Endothelial cell of umbilical vein (primary cell): ENCODE measurements around the gene PERM1. TPM values are rescaled to one million over a fixed set of nuclear protein-coding genes. Genes with fewer than 3 reads are reported as not detected.
A peak's percentile ranks its signal among the peaks of the same experiment; 100 is the strongest.
"Not testable (repeated sequence)": the region's sequence is repeated elsewhere in the genome, so short reads cannot be mapped to it uniquely, and the experiment has no call there.

Experiments used
- Bru-seq: library from RNA; stranded (reverse); fragments of 400-500 nt; gene quantifications from one replicate; lab custom pipeline; 2021; lab: Mats Ljungman, UMichigan
- BruChase-seq, 2 experiments: library from RNA; stranded (reverse); fragments of 400-500 nt; gene quantifications; one replicate each; lab custom pipeline; 2021; lab: Mats Ljungman, UMichigan
- BruUV-seq: library from RNA; stranded (reverse); fragments of 400-500 nt; replicated peaks from 2 replicates; lab custom pipeline; 2021; lab: Mats Ljungman, UMichigan
- CTCF ChIA-PET: fragments of 300-600, 350-600 bp; sonication (Branson Sonifier 250); formaldehyde crosslinking; loops from one replicate; lab custom pipeline; 2021; ENCODE audit warnings: antibody characterized with exemption, inconsistent platforms; lab: Charles Lee
- POLR2A ChIA-PET: fragments of 300-600, 350-600 bp; sonication (Branson Sonifier 250); formaldehyde crosslinking; loops from one replicate; lab custom pipeline; 2021; ENCODE audit warnings: antibody characterized with exemption, inconsistent platforms; lab: Charles Lee
- DNase-seq: peaks from one replicate; pipeline ENCODE4 v3.0.0-alpha.2; 2011; ENCODE audit warnings: low read depth, low spot score
- FAIRE-seq: peaks from 2 replicates; lab custom pipeline; 2011; peaks lifted over from hg19 to GRCh38; lab: Jason Lieb, UNC
- H2AFZ ChIP-seq: 2 replicates; pipeline ENCODE4 v1.6.0; 2012; ENCODE audit warnings: low read depth, low read length, control low read depth, inconsistent platforms
- H3K27ac ChIP-seq: 2 replicates; pipeline ENCODE4 v1.5.1; 2011; ENCODE audit warnings: low read depth, mild to moderate bottlenecking, control low read depth, low read length, moderate library complexity; ENCODE audit not compliant: insufficient read depth
- H3K27me3 ChIP-seq, 2 experiments: 2 replicates each; pipeline versions ENCODE4 v1.6.0 to v1.6.1; 2011; ENCODE audit warnings: low read length in 2 of 2, mixed read lengths in 1 of 2; ENCODE audit not compliant: control insufficient read depth in 2 of 2, insufficient read depth in 2 of 2
- H3K36me3 ChIP-seq, 2 experiments: 2 replicates in 1 of 2; 3 replicates in 1 of 2; pipeline ENCODE4 v1.5.1; 2011; ENCODE audit warnings: low read length in 2 of 2, mild to moderate bottlenecking in 1 of 2, moderate library complexity in 1 of 2; ENCODE audit not compliant: control insufficient read depth in 2 of 2, insufficient read depth in 2 of 2; ENCODE audit errors: extremely low read depth in 1 of 2
- H3K4me1 ChIP-seq: 3 replicates; pipeline ENCODE4 v1.5.1; 2011; ENCODE audit warnings: mild to moderate bottlenecking, low read length; ENCODE audit not compliant: control insufficient read depth, insufficient read depth; ENCODE audit errors: extremely low read depth
- H3K4me2 ChIP-seq: 2 replicates; pipeline ENCODE4 v1.6.1; 2011; ENCODE audit warnings: low read length, control low read depth, mixed read lengths; ENCODE audit not compliant: insufficient read depth
- H3K4me3 ChIP-seq, 3 experiments: fragments of 200-600 bp in 1 of 3; sonication (generic), shearing (Covaris generic) in 1 of 3; replicated peaks in 1 of 3; 2 replicates each; pipeline ENCODE4 v1.5.1; 2011 to 2016; ENCODE audit warnings: control low read depth in 3 of 3, low read length in 3 of 3, mild to moderate bottlenecking in 2 of 3, inconsistent platforms in 1 of 3, low read depth in 1 of 3, moderate library complexity in 1 of 3; ENCODE audit not compliant: insufficient read depth in 1 of 3
- H3K79me2 ChIP-seq: 2 replicates; pipeline ENCODE4 v1.6.0; 2012; ENCODE audit warnings: low read length, inconsistent platforms; ENCODE audit not compliant: control insufficient read depth, insufficient read depth
- H3K9ac ChIP-seq: replicated peaks from 2 replicates; pipeline ENCODE3; 2011; ENCODE audit warnings: low read length, control low read depth; ENCODE audit not compliant: insufficient read depth; ENCODE audit errors: extremely low read depth
- H3K9me1 ChIP-seq: replicated peaks from 3 replicates; pipeline ENCODE4 v1.6.0; 2011; ENCODE audit warnings: mild to moderate bottlenecking, low read length; ENCODE audit not compliant: control insufficient read depth, insufficient read depth; ENCODE audit errors: extremely low read depth
- H3K9me3 ChIP-seq: replicated peaks from 2 replicates; pipeline ENCODE4 v1.5.1; 2012; ENCODE audit warnings: low read length, inconsistent platforms; ENCODE audit not compliant: control insufficient read depth, insufficient read depth
- H4K20me1 ChIP-seq: replicated peaks from 2 replicates; pipeline ENCODE3; 2011; ENCODE audit warnings: mild to moderate bottlenecking, low read length; ENCODE audit not compliant: control insufficient read depth, insufficient read depth; ENCODE audit errors: extremely low read depth
- EZH2 ChIP-seq: IDR thresholded peaks from 2 replicates; pipeline ENCODE4 v1.6.1; 2012; ENCODE audit warnings: borderline replicate concordance, low read depth, mild to moderate bottlenecking, moderate library complexity, low read length, inconsistent platforms; ENCODE audit not compliant: severe bottlenecking
- MAX ChIP-seq: IDR thresholded peaks from 2 replicates; pipeline ENCODE4 v1.6.1; 2011; ENCODE audit not compliant: insufficient read depth, insufficient read length
- POLR2A ChIP-seq: IDR thresholded peaks from 2 replicates; pipeline ENCODE4 v1.6.1; 2012; ENCODE audit warnings: low read depth, mild to moderate bottlenecking, control low read depth, low read length
- dilution Hi-C: fragments of 300-500 bp; cut with MboI; formaldehyde crosslinking; loops from one replicate; pipeline ENCODE4 v1.15.0; 2019; ENCODE audit warnings: low sequenced_read_pairs; ENCODE audit not compliant: extremely low pct_ligation_motif_present
- intact Hi-C: fragments of 100-400 bp; cut with micrococcal nuclease; formaldehyde crosslinking; loops from one replicate; pipeline ENCODE4 v1.10.0; 2022
- long read RNA-seq: library from polyadenylated mRNA; stranded (forward); transcript quantifications from one replicate; pipeline ENCODE4 v2.0.0, GENCODE V29; 2021
- polyA minus RNA-seq, 3 experiments: library from RNA; depleted of rRNA, polyadenylated mRNA; stranded (reverse); fragments of >200 nt; gene quantifications; 1 replicate in 1 of 3; 2 replicates in 2 of 3; pipeline ENCODE4 v1.2.3, GENCODE V29; 2011
- polyA plus RNA-seq, 4 experiments: library from polyadenylated mRNA; depleted of rRNA in 3 of 4; stranded (reverse) in 3 of 4; unstranded in 1 of 4; fragments of >200 nt; gene quantifications; 2 replicates each; pipeline versions ENCODE4 v1.2.1 to v1.2.3, GENCODE V29; 2011 to 2012; ENCODE audit warnings: missing spikeins in 1 of 4
- total RNA-seq: library from RNA; stranded (reverse); gene quantifications from 2 replicates; pipeline ENCODE4 v1.2.3, GENCODE V29; 2021

The PERM1 gene
- total RNA-seq = not detected in 2 replicates
- polyA plus RNA-seq = not detected in 2 replicates
- polyA plus RNA-seq (2011; cell fraction: cytosol; rRNA removed) = not detected in 2 replicates
- polyA plus RNA-seq (2011; cell fraction: nucleus; rRNA removed) = not detected in 2 replicates
- polyA plus RNA-seq (2012) = 0.46 and 0.52 TPM in 2 replicates
- 0.13 TPM in 1 of 2 replicates, not detected in the other for polyA minus RNA-seq
- not detected for polyA minus RNA-seq (2011; cell fraction: cytosol; rRNA and poly(A)+ RNA removed)
- polyA minus RNA-seq (2011; cell fraction: nucleus; rRNA and poly(A)+ RNA removed) = not detected in 2 replicates
- not detected for Bru-seq, nascent RNA
- percentile 29 among the genes with signal in this experiment for BruChase-seq, experiment 1, labeled RNA remaining after a 6-hour chase
- percentile 14 among the genes with signal in this experiment for BruChase-seq, experiment 2, labeled RNA remaining after a 2-hour chase
- long read RNA-seq = 0 reads

- Histone ChIP-seq H3K27me3 (peaks cover 0 to 2% of the 10 kb centered on the region in 2 experiments), H3K4me2 (no peak within 1 kb of the TSS), H3K4me1 (no peaks in the 10 kb centered on the region), H3K4me3 (no peak within 1 kb of the TSS), H3K79me2 (no peaks in the 10 kb centered on the region), H3K36me3 (no peaks in the 10 kb centered on the region), H2AFZ (no peak within 1 kb of the TSS), H3K27ac (no peak within 1 kb of the TSS), H3K9me3 (no peaks in the 10 kb centered on the region), H3K9me1 (no peaks in the 10 kb centered on the region), H3K9ac (no peak within 1 kb of the TSS), H4K20me1 (no peaks in the 10 kb centered on the region)
- no TSS peak for BruUV-seq
- dilution Hi-C loops = no loop called here
- no peak for TF ChIP-seq EZH2
- TF ChIP-seq MAX = no peak
- TF ChIP-seq POLR2A = no peak
- intact Hi-C loops = no loop called here
- POLR2A ChIA-PET = no interaction called here
- no peak for DNase-seq
- FAIRE-seq = no peak
- CTCF ChIA-PET = interaction anchor here (1.1 to 5.1 kb wide), 9 partner anchors 12 to 309 kb away, joined by 3 to 77 read pairs (median 13); partner anchors contain the start of gene PLEKHN1
Observed at GRCh38 chr1:981955-982558, at the start of gene PERM1. PERM1 (minus strand) TSS chr1:982093; CDS start chr1:981029, 1,064 bp downstream.

GRCh38 chr1:1030867-1031658, 49.2 kb upstream of the PERM1 start:
- H3K27me3 ChIP-seq, H3K4me1 ChIP-seq, DNase-seq, H3K9me1 ChIP-seq, H3K9ac ChIP-seq, dilution Hi-C loops, BruUV-seq, H4K20me1 ChIP-seq, FAIRE-seq, H3K9me3 ChIP-seq, H3K4me3 ChIP-seq, H3K79me2 ChIP-seq, H3K4me2 ChIP-seq, H3K36me3 ChIP-seq, H2AFZ ChIP-seq, H3K27ac ChIP-seq, POLR2A ChIA-PET, intact Hi-C loops: not testable (repeated sequence)
- CTCF ChIA-PET = interaction anchor here (1.0 to 3.3 kb wide), 9 partner anchors 10 to 260 kb away, joined by 3 to 19 read pairs (median 4); partner anchors contain the start of gene AGRN
